Osteocyte (in vitro differentiated cells): Measurements from ENCODE around the gene CHD6. TPM values are rescaled to one million over a fixed set of nuclear protein-coding genes. Genes with fewer than 3 reads are reported as not detected.

Experiments
- DNase-seq: peaks from one replicate; pipeline ENCODE4 v3.0.0; 2021; ENCODE audit warnings: mixed read lengths; ENCODE audit not compliant: unreplicated experiment; ENCODE audit errors: extremely low spot score
- H3K27ac Mint-ChIP-seq: one replicate; pipeline ENCODE4 v1.8.0; 2021; ENCODE audit warnings: mild to moderate bottlenecking, mixed read lengths; ENCODE audit not compliant: unreplicated experiment
- H3K27me3 Mint-ChIP-seq: one replicate; pipeline ENCODE4 v1.8.0; 2021; ENCODE audit warnings: mixed read lengths; ENCODE audit not compliant: unreplicated experiment
- H3K36me3 Mint-ChIP-seq: one replicate; pipeline ENCODE4 v1.8.0; 2021; ENCODE audit warnings: mixed read lengths; ENCODE audit not compliant: unreplicated experiment
- H3K4me1 Mint-ChIP-seq: one replicate; pipeline ENCODE4 v1.8.0; 2021; ENCODE audit warnings: mixed read lengths; ENCODE audit not compliant: unreplicated experiment
- H3K4me3 Mint-ChIP-seq: one replicate; pipeline ENCODE4 v1.8.0; 2021; ENCODE audit warnings: mild to moderate bottlenecking, moderate library complexity, mixed read lengths; ENCODE audit not compliant: unreplicated experiment
- H3K9me3 Mint-ChIP-seq: one replicate; pipeline ENCODE4 v1.8.0; 2021; ENCODE audit warnings: mixed read lengths; ENCODE audit not compliant: unreplicated experiment
- CTCF ChIP-seq: fragments of 200-600 bp; sonication (generic); IDR thresholded peaks from 2 replicates; pipeline ENCODE4 v1.5.0; 2021; ENCODE audit warnings: antibody characterized with exemption, mild to moderate bottlenecking, moderate library complexity
- total RNA-seq: library from RNA; stranded (reverse); gene quantifications from 2 replicates; pipeline ENCODE4 v1.2.1, GENCODE V29; 2021

The CHD6 gene
- total RNA-seq, 1 donor from 2014 or later: 51.4 TPM

DNA sequence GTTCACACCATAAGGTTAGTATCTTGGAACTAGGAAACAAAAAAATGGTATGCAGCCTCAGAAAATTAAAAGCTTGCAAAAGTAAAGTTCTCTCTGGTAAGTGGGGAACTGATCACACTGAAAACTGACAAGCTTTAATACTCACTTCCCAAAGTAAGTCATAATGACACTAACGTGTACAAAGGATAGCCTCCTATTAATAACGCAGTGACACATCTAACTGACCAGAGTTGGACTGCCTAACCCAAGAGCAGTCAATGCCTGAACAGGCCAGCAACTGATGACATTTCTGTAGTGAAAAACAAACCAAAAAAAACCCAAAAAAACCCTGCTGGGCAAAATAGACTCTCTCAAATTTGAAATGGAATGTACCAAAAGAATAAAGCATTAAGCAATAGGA, 30.7 kb downstream of the CHD6 start:
- Mint-ChIP-seq H3K27ac (no peak overlapping the region), H3K4me1 (peaks cover 6% of the 10 kb centered on the region), H3K27me3 (no peaks in the 10 kb centered on the region), H3K36me3 (peaks cover 31% of the 10 kb centered on the region), H3K9me3 (peaks cover 29% of the 10 kb centered on the region), H3K4me3 (no peak overlapping the region)
- DNase-seq: no peak
- no peak for TF ChIP-seq CTCF

DNA sequence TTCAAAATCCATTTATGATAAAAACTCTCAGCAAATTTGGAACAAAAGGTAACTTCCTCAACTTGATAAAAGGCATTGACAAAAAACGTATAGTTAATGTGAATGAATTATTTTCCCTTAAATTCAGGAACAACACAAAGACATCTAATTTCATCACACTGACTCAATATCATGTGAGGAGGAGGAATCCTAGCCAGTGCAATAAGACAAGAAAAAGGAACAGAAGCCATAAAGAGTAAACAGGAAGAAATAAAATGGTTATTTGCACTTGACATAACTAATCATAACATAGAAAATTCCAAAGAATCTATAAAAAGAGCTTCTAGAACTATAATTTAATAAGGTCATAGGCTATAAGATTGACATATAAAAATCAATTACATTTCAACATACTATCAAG, 31.4 kb downstream of the CHD6 start:
- peaks cover 29% of the 10 kb centered on the region for H3K9me3 Mint-ChIP-seq

DNA sequence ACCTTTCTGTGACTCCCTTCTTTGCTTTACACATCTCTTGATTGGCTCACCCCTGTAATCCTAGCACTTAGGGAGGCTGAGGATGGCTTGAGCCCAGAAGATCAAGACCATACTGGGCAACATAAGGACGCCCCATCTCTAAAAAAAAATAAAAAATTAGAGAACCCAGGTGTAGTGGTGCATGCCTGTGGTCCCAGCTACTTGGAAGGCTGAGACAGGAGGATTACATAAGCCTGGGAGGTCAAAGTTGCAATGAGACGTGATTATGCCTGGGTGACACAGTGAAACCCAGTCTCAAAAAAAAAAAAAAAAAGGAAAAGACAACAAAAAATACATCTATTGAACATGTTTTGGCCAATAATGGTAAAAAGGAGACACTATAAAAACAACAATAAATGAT, 37.8 kb downstream of the CHD6 start:
- H3K4me1 Mint-ChIP-seq: peaks cover 38% of the 10 kb centered on the region
- no peak for TF ChIP-seq CTCF
- peaks cover 10% of the 10 kb centered on the region for H3K36me3 Mint-ChIP-seq
- H3K27me3 Mint-ChIP-seq: no peaks in the 10 kb centered on the region
- no peak overlapping the region for H3K4me3 Mint-ChIP-seq
- no peak for DNase-seq
- no peak overlapping the region for H3K27ac Mint-ChIP-seq
- peaks cover 10% of the 10 kb centered on the region for H3K9me3 Mint-ChIP-seq

More for the DNA sequence above, 31.4 kb downstream of the CHD6 start:
- no peaks in the 10 kb centered on the region for H3K27me3 Mint-ChIP-seq
- H3K27ac Mint-ChIP-seq: no peak overlapping the region
- peaks cover 5% of the 10 kb centered on the region for H3K4me1 Mint-ChIP-seq
- no peak for TF ChIP-seq CTCF
- H3K4me3 Mint-ChIP-seq: no peak overlapping the region
- no peak for DNase-seq
- H3K36me3 Mint-ChIP-seq: peaks cover 31% of the 10 kb centered on the region

- no peak overlapping the region for H3K4me3 Mint-ChIP-seq
- no peak for TF ChIP-seq CTCF
- peaks cover 52% of the 10 kb centered on the region for H3K4me1 Mint-ChIP-seq
- H3K27ac Mint-ChIP-seq: no peak overlapping the region
- DNase-seq: no peak
- no peaks in the 10 kb centered on the region for H3K27me3 Mint-ChIP-seq
- no peaks in the 10 kb centered on the region for H3K9me3 Mint-ChIP-seq
- H3K36me3 Mint-ChIP-seq: no peaks in the 10 kb centered on the region
These were observed 40.8 kb downstream of the CHD6 start for GRCh38 chr20:41577129-41578009.

DNA sequence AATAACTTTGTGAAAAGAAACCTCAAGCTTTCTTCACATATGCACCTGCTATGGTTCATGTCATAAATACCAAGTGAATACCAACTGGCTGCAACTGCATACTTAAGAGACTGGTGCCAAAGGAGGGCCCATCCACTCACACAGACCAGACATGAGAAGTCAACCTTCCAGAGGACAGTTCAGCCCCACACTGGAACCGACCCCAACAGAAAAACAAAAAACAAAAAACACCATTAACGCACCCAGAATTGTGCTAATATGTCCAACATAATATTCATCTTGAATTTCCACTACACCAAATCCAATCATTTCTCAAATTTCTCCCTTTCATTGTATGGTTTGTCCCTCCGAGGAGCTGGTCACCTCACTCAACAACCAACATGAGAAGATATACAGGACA, 42.8 kb downstream of the CHD6 start:
- H3K4me3 Mint-ChIP-seq: no peak overlapping the region
- no peaks in the 10 kb centered on the region for H3K27me3 Mint-ChIP-seq
- no peaks in the 10 kb centered on the region for H3K9me3 Mint-ChIP-seq
- TF ChIP-seq CTCF: no peak
- no peak overlapping the region for H3K27ac Mint-ChIP-seq
- peaks cover 53% of the 10 kb centered on the region for H3K4me1 Mint-ChIP-seq
- no peaks in the 10 kb centered on the region for H3K36me3 Mint-ChIP-seq
- DNase-seq: no peak
